GM12892 (cell line): ENCODE data around the gene ULK4.

Experiments
- POLR2AphosphoS5 ChIP-seq: IDR thresholded peaks from 2 replicates; pipeline ENCODE4 v1.6.1; 2011; ENCODE audit warnings: low read depth, low read length, control low read depth
- TAF1 ChIP-seq: IDR thresholded peaks from 2 replicates; pipeline ENCODE4 v1.6.1; 2011; ENCODE audit warnings: low read depth, mild to moderate bottlenecking, control low read depth, low read length, borderline replicate concordance

GRCh38 chr3:41241161-41241560 lies 720.7 kb downstream of the ULK4 start:
- TF ChIP-seq TAF1 (no peak), POLR2AphosphoS5 (no peak)
